SK-N-SH treated with all-trans-retinoic acid at 6 μM for 48 hours (cell line): ENCODE results near the gene TM9SF3.
A peak's percentile ranks its signal among the peaks of the same experiment; 100 is the strongest.

Source experiments
- ATAC-seq: fragments of 200-7000 bp; cut with Tn5 transposase; 3 replicates; pipeline ENCODE4 v1.9.1; 2020; ENCODE audit warnings: mild to moderate bottlenecking, moderate library complexity
- ARNTL ChIP-seq: fragments of 450-650 bp; formaldehyde crosslinking; IDR thresholded peaks from 2 replicates; pipeline ENCODE4 v1.5.0; 2020; ENCODE audit warnings: low read depth, mild to moderate bottlenecking, moderate library complexity, borderline replicate concordance
- BACH2 ChIP-seq: fragments of 250-450 bp; sonication (Bioruptor Pico); IDR thresholded peaks from 2 replicates; pipeline ENCODE4 v1.9.0; 2021; ENCODE audit warnings: mild to moderate bottlenecking, borderline replicate concordance
- CSRNP3 ChIP-seq: fragments of 250-450 bp; sonication (Bioruptor Pico); IDR thresholded peaks from 2 replicates; pipeline ENCODE4 v1.5.1; 2021; ENCODE audit warnings: mild to moderate bottlenecking, moderate library complexity
- ESRRG ChIP-seq: fragments of 250-450 bp; sonication (Bioruptor Pico); IDR thresholded peaks from 2 replicates; pipeline ENCODE4 v1.6.1; 2021; ENCODE audit warnings: mild to moderate bottlenecking
- GLIS3 ChIP-seq: fragments of 250-450 bp; sonication (Bioruptor Pico); IDR thresholded peaks from 2 replicates; pipeline ENCODE4 v1.5.0; 2020; ENCODE audit warnings: mild to moderate bottlenecking, moderate library complexity
- ISL1 ChIP-seq: fragments of 250-450 bp; sonication (Bioruptor Pico); IDR thresholded peaks from 2 replicates; pipeline ENCODE4 v2.1.2; 2022; ENCODE audit warnings: mild to moderate bottlenecking, moderate library complexity
- OSR1 ChIP-seq: fragments of 250-450 bp; sonication (Bioruptor Pico); IDR thresholded peaks from 2 replicates; pipeline ENCODE4 v1.8.0; 2022; ENCODE audit warnings: moderate library complexity, mild to moderate bottlenecking, inconsistent platforms
- PPARA ChIP-seq: fragments of 250-450 bp; sonication (Bioruptor Pico); IDR thresholded peaks from 2 replicates; pipeline ENCODE4 v1.5.0; 2020; ENCODE audit warnings: mild to moderate bottlenecking, borderline replicate concordance
- SNAI2 ChIP-seq: fragments of 250-450 bp; sonication (Bioruptor Pico); IDR thresholded peaks from 2 replicates; pipeline ENCODE4 v1.5.0; 2020; ENCODE audit warnings: mild to moderate bottlenecking, moderate library complexity
- TCF4 ChIP-seq: fragments of 250-450 bp; sonication (Bioruptor Pico); IDR thresholded peaks from 2 replicates; pipeline ENCODE4 v1.8.0; 2021; ENCODE audit warnings: mild to moderate bottlenecking, moderate library complexity, borderline replicate concordance
- TSHZ2 ChIP-seq: fragments of 250-450 bp; sonication (Bioruptor Pico); IDR thresholded peaks from 2 replicates; pipeline ENCODE4 v1.5.0; 2020; ENCODE audit warnings: mild to moderate bottlenecking, moderate library complexity
- ZC3H10 ChIP-seq: fragments of 250-450 bp; sonication (Bioruptor Pico); IDR thresholded peaks from 2 replicates; pipeline ENCODE4 v1.5.1; 2021; ENCODE audit warnings: mild to moderate bottlenecking, moderate library complexity
- ZFP30 ChIP-seq: fragments of 450-650 bp; formaldehyde crosslinking; IDR thresholded peaks from 2 replicates; pipeline ENCODE4 v1.5.0; 2022; ENCODE audit warnings: mild to moderate bottlenecking, moderate library complexity
- ZNF70 ChIP-seq: fragments of 450-650 bp; formaldehyde crosslinking; IDR thresholded peaks from 2 replicates; pipeline ENCODE4 v1.5.0; 2020; ENCODE audit warnings: mild to moderate bottlenecking, moderate library complexity
- ZNF8 ChIP-seq: fragments of 450-650 bp; formaldehyde crosslinking; IDR thresholded peaks from 2 replicates; pipeline ENCODE4 v1.5.0; 2020; ENCODE audit warnings: mild to moderate bottlenecking, moderate library complexity
- TF ChIP-seq, protein P1 (sequence below): fragments of 250-450 bp; sonication (Bioruptor Pico); IDR thresholded peaks from 2 replicates; pipeline ENCODE4 v1.8.0; 2021; ENCODE audit warnings: low read depth, mild to moderate bottlenecking, moderate library complexity, borderline replicate concordance
- TF ChIP-seq, protein P2 (sequence below): fragments of 250-450 bp; sonication (Bioruptor Pico); IDR thresholded peaks from 2 replicates; pipeline ENCODE4 v1.8.0; 2020; ENCODE audit warnings: mild to moderate bottlenecking, moderate library complexity, borderline replicate concordance

TM9SF3 gene

DNA sequence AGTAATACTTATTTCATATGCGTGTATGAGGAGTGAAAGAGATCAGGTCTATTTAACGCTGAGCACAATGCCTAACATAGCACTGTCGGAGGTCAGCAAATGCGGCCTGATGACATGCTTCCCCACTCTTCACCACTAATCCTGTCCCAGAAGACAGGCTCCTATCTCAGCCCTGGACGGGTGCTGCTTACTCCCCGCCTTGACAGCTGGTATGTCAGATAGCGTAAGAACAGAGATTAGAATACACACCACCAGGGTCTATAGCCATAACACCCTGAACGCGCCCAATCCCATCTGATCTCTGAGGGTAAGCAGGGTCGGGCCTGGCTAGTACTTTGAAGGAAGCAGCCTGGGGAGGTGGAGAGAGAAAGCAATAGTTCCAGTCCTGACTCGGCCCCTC lies 32.3 kb upstream of the TM9SF3 start:
- no peak for ATAC-seq
- TF ChIP-seq GLIS3 (CRISPR knock-in tag) (no peak), CSRNP3 (CRISPR knock-in tag) (no peak), TCF4 (CRISPR knock-in tag) (no peak), ISL1 (CRISPR knock-in tag) (no peak), BACH2 (no peak), ZC3H10 (CRISPR knock-in tag) (no peak), ZFP30 (CRISPR knock-in tag) (no peak), PPARA (CRISPR knock-in tag) (no peak)

GRCh38 chr10:96618653-96619052 lies 31.8 kb upstream of the TM9SF3 start:
- ATAC-seq: peak; percentile 24; the same call in 2 of the 3 replicates

DNA sequence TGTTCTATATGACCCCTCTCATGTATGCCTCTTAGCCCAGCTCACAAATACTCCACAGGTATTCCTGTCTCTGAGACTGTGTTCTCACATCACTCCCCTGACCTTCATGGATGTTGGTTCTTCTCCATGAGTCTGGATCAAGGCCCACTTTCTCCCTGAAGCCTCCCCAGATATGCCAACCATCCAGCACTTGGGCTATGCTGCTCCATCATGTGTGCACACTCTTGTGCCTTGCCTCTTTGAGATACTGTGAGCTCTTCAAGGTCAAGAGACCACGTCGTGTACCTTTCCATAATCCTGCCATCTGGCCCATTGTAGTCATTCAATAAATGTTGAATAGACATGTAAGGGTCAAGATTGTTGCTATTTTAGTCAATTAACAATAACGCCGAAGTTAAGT lies 30.1 kb upstream of the TM9SF3 start:
- TF ChIP-seq ISL1 (CRISPR knock-in tag): no peak
- no peak for ATAC-seq

More at GRCh38 chr10:96618653-96619052, 31.8 kb upstream of the TM9SF3 start:
- TF ChIP-seq, protein P1, sequence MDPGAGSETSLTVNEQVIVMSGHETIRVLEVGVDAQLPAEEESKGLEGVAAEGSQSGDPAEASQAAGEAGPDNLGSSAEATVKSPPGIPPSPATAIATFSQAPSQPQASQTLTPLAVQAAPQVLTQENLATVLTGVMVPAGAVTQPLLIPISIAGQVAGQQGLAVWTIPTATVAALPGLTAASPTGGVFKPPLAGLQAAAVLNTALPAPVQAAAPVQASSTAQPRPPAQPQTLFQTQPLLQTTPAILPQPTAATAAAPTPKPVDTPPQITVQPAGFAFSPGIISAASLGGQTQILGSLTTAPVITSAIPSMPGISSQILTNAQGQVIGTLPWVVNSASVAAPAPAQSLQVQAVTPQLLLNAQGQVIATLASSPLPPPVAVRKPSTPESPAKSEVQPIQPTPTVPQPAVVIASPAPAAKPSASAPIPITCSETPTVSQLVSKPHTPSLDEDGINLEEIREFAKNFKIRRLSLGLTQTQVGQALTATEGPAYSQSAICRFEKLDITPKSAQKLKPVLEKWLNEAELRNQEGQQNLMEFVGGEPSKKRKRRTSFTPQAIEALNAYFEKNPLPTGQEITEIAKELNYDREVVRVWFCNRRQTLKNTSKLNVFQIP (CRISPR knock-in tag): no peak
- TF ChIP-seq, protein P2, sequence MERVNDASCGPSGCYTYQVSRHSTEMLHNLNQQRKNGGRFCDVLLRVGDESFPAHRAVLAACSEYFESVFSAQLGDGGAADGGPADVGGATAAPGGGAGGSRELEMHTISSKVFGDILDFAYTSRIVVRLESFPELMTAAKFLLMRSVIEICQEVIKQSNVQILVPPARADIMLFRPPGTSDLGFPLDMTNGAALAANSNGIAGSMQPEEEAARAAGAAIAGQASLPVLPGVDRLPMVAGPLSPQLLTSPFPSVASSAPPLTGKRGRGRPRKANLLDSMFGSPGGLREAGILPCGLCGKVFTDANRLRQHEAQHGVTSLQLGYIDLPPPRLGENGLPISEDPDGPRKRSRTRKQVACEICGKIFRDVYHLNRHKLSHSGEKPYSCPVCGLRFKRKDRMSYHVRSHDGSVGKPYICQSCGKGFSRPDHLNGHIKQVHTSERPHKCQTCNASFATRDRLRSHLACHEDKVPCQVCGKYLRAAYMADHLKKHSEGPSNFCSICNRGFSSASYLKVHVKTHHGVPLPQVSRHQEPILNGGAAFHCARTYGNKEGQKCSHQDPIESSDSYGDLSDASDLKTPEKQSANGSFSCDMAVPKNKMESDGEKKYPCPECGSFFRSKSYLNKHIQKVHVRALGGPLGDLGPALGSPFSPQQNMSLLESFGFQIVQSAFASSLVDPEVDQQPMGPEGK (CRISPR knock-in tag): no peak
- no peak for TF ChIP-seq CSRNP3 (CRISPR knock-in tag)
- no peak for TF ChIP-seq PPARA (CRISPR knock-in tag)
- no peak for TF ChIP-seq ZC3H10 (CRISPR knock-in tag)
- no peak for TF ChIP-seq ESRRG (CRISPR knock-in tag)
- TF ChIP-seq SNAI2 (CRISPR knock-in tag): no peak
- no peak for TF ChIP-seq ARNTL (CRISPR knock-in tag)
- TF ChIP-seq GLIS3 (CRISPR knock-in tag): no peak

GRCh38 chr10:96614515-96614914 lies 27.7 kb upstream of the TM9SF3 start:
- ATAC-seq: peak; percentile 80
- TF ChIP-seq TSHZ2 (CRISPR knock-in tag): no peak
- TF ChIP-seq, protein P1 (CRISPR knock-in tag): no peak
- no peak for TF ChIP-seq ESRRG (CRISPR knock-in tag)
- TF ChIP-seq ZNF8: no peak
- no peak for TF ChIP-seq ZNF70 (CRISPR knock-in tag)
- TF ChIP-seq, protein P2 (CRISPR knock-in tag): no peak
- TF ChIP-seq ZC3H10 (CRISPR knock-in tag): no peak
- TF ChIP-seq TCF4 (CRISPR knock-in tag): no peak
- no peak for TF ChIP-seq OSR1 (CRISPR knock-in tag)
- no peak for TF ChIP-seq ZFP30 (CRISPR knock-in tag)
